Panc1 (cell line): Measurements from ENCODE around the gene NYAP1. TPM values are rescaled to one million over a fixed set of nuclear protein-coding genes. Genes with fewer than 3 reads are reported as not detected.
"Not testable (repeated sequence)": the region's sequence is repeated elsewhere in the genome, so short reads cannot be mapped to it uniquely, and the experiment has no call there.

Experiments used
- ATAC-seq: fragments of 200-7000 bp; cut with Tn5 transposase; 2 replicates; pipeline ENCODE4 v1.9.1; 2020; ENCODE audit warnings: mild to moderate bottlenecking, moderate library complexity
- BruUV-seq: library from RNA; stranded (reverse); fragments of 400-500 nt; replicated peaks from 2 replicates; lab custom pipeline; 2021; lab: Mats Ljungman, UMichigan
- CTCF ChIA-PET: fragments of 300-600 bp; sonication (Branson Sonifier 250); formaldehyde crosslinking; loops from one replicate; lab custom pipeline; 2022; ENCODE audit warnings: antibody characterized with exemption; lab: Charles Lee
- POLR2A ChIA-PET: fragments of 300-600 bp; sonication (Branson Sonifier 250); formaldehyde crosslinking; loops from one replicate; lab custom pipeline; 2022; ENCODE audit warnings: antibody characterized with exemption; lab: Charles Lee
- DNase-seq: peaks from one replicate; pipeline ENCODE4 v3.0.0-alpha.2; 2010; ENCODE audit warnings: low read depth, low spot score
- H3K27ac ChIP-seq: 2 replicates; pipeline ENCODE4 v1.5.1; 2011; ENCODE audit warnings: mild to moderate bottlenecking, low read length, inconsistent platforms
- H3K27me3 ChIP-seq: fragments of 200-500 bp; sonication (Bioruptor generic); 2 replicates; pipeline ENCODE4 v1.6.0; 2014; ENCODE audit warnings: low read length, inconsistent platforms; ENCODE audit not compliant: control insufficient read depth, insufficient read depth
- H3K36me3 ChIP-seq: fragments of 200-500 bp; sonication (Bioruptor generic); 2 replicates; pipeline ENCODE4 v1.5.1; 2014; ENCODE audit warnings: inconsistent platforms, mild to moderate bottlenecking, low read length, moderate library complexity; ENCODE audit not compliant: control insufficient read depth, insufficient read depth
- H3K4me1 ChIP-seq: 2 replicates; pipeline ENCODE4 v1.5.1; 2011; ENCODE audit warnings: inconsistent platforms, mild to moderate bottlenecking, low read length, moderate library complexity; ENCODE audit not compliant: control insufficient read depth, insufficient read depth
- H3K4me3 ChIP-seq, 2 experiments: 2 replicates each; pipeline ENCODE4 v1.5.1; 2011 to 2012; ENCODE audit warnings: low read depth in 2 of 2, low read length in 2 of 2, mild to moderate bottlenecking in 2 of 2, inconsistent platforms in 1 of 2, moderate library complexity in 1 of 2
- H3K9me3 ChIP-seq: fragments of 200-500 bp; sonication (Bioruptor generic); 2 replicates; pipeline ENCODE4 v1.5.1; 2014; ENCODE audit warnings: low read depth, mild to moderate bottlenecking, inconsistent platforms, low read length, moderate library complexity; ENCODE audit not compliant: control insufficient read depth, insufficient read depth
- CTCF ChIP-seq: fragments of 450-650 bp; IDR thresholded peaks from 2 replicates; pipeline ENCODE4 v1.5.1; 2017; ENCODE audit warnings: mild to moderate bottlenecking
- POLR2AphosphoS5 ChIP-seq: IDR thresholded peaks from 2 replicates; pipeline ENCODE4 v1.6.1; 2012; ENCODE audit warnings: mild to moderate bottlenecking, low read depth, low read length, moderate library complexity
- REST ChIP-seq, 2 experiments: IDR thresholded peaks; 2 replicates each; pipeline ENCODE4 v1.6.1; 2011 to 2012; ENCODE audit warnings: low read depth in 2 of 2, control low read depth in 1 of 2, low read length in 1 of 2, mild to moderate bottlenecking in 1 of 2, moderate library complexity in 1 of 2; ENCODE audit not compliant: insufficient read depth in 1 of 2
- SIN3A ChIP-seq: IDR thresholded peaks from 2 replicates; pipeline ENCODE4 v1.6.1; 2012; ENCODE audit warnings: low read depth, mild to moderate bottlenecking, low read length, moderate library complexity, borderline replicate concordance; ENCODE audit not compliant: insufficient read depth
- TCF7L2 ChIP-seq: IDR thresholded peaks from 2 replicates; pipeline ENCODE4 v1.6.1; 2011; ENCODE audit warnings: mild to moderate bottlenecking, low read depth, low read length, inconsistent platforms
- in situ Hi-C: cut with HindIII; loops from 2 replicates; pipeline ENCODE4 v1.10.0; 2016; ENCODE audit warnings: low sequenced_read_pairs, low pct_unique_long_range_greater_than_20kb
- intact Hi-C: fragments of 100-400 bp; cut with micrococcal nuclease; formaldehyde crosslinking; loops from one replicate; pipeline ENCODE4 v1.10.0; 2022; ENCODE audit not compliant: unreplicated experiment
- total RNA-seq: library from RNA; stranded (reverse); gene quantifications from one replicate; pipeline ENCODE4 v1.2.1, GENCODE V29; 2021; ENCODE audit not compliant: unreplicated experiment

NYAP1 gene
- total RNA-seq, 1 experiment from 2014 or later: 4.0 TPM

GRCh38 chr7:100444311-100445278 lies 39.1 kb upstream of the NYAP1 start:
- intact Hi-C loops (no loop called here), in situ Hi-C loops (no loop called here)
- POLR2A ChIA-PET: no interaction called here
- TF ChIP-seq CTCF (no peak), TCF7L2 (no peak), SIN3A (no peak), REST (IDR thresholded peaks at IDR 0.05; ENCODE audit: insufficient read depth in 1 of 2, low read depth in 2 of 2, low read length in 1 of 2) (no peak), POLR2AphosphoS5 (no peak)
- Histone ChIP-seq H3K27ac (no peak overlapping the region; the same call in 1 of the 2 replicates), H3K36me3 (no peaks in the 10 kb centered on the region), H3K4me3 (no peak overlapping the region), H3K9me3 (no peaks in the 10 kb centered on the region), H3K27me3 (no peaks in the 10 kb centered on the region), H3K4me1 (no peaks in the 10 kb centered on the region)
- CTCF ChIA-PET: interaction anchor here (0.9 kb wide), 1 partner anchor 115 kb away, joined by 4 read pairs; no protein-coding TSS in a partner anchor
- no TSS peak for BruUV-seq
- ATAC-seq (peak; percentile 42), DNase-seq (peak; percentile 69)

GRCh38 chr7:100446040-100446439 lies 37.7 kb upstream of the NYAP1 start:
- POLR2A ChIA-PET: interaction anchor here (0.7 kb wide), 1 partner anchor 126 kb away, joined by 7 read pairs; no protein-coding TSS in a partner anchor
- ATAC-seq: no peak
- TF ChIP-seq CTCF (no peak), TCF7L2 (no peak), REST (IDR thresholded peaks at IDR 0.05; ENCODE audit: insufficient read depth in 1 of 2, low read depth in 2 of 2, low read length in 1 of 2) (no peak), SIN3A (no peak), POLR2AphosphoS5 (no peak)

GRCh38 chr7:100447363-100447762 lies 36.4 kb upstream of the NYAP1 start:
- POLR2A ChIA-PET, ATAC-seq, H3K27me3 ChIP-seq, H3K4me3 ChIP-seq, H3K36me3 ChIP-seq, intact Hi-C loops, BruUV-seq, H3K9me3 ChIP-seq, H3K27ac ChIP-seq, H3K4me1 ChIP-seq, in situ Hi-C loops, DNase-seq: not testable (repeated sequence)
- CTCF ChIA-PET: interaction anchor here (0.6 kb wide), 2 partner anchors 61 to 142 kb away, joined by 5 to 6 read pairs; no protein-coding TSS in a partner anchor

More at GRCh38 chr7:100446040-100446439, 37.7 kb upstream of the NYAP1 start:
- H3K27ac ChIP-seq: no peak overlapping the region
- intact Hi-C loops (no loop called here), in situ Hi-C loops (no loop called here)
- no peak for DNase-seq
- H3K9me3 ChIP-seq: no peaks in the 10 kb centered on the region
- BruUV-seq: no TSS peak
- no peak overlapping the region for H3K4me3 ChIP-seq
- CTCF ChIA-PET: no interaction called here
- H3K36me3 ChIP-seq: no peaks in the 10 kb centered on the region
- H3K4me1 ChIP-seq: no peaks in the 10 kb centered on the region
- H3K27me3 ChIP-seq: no peaks in the 10 kb centered on the region
